Astrocyte (in vitro differentiated cells and primary cell): ENCODE results near the gene TMUB1.

ENCODE experiments used
- CTCF ChIP-seq: IDR thresholded peaks from 2 replicates; pipeline ENCODE4 v1.5.1; 2011; ENCODE audit warnings: low read depth, mild to moderate bottlenecking, inconsistent platforms, low read length, moderate library complexity; ENCODE audit not compliant: insufficient read depth
- EZH2 ChIP-seq: IDR thresholded peaks from 2 replicates; pipeline ENCODE4 v1.6.1; 2012; ENCODE audit warnings: mild to moderate bottlenecking, low read length, inconsistent platforms; ENCODE audit not compliant: insufficient read depth

GRCh38 chr7:151039850-151040548 lies 43.3 kb downstream of the TMUB1 start:
- no peak for TF ChIP-seq CTCF
- TF ChIP-seq EZH2, result no peak
